ENCODE measurements around the gene TMEM192. TPM values are rescaled to one million over a fixed set of nuclear protein-coding genes. Genes with fewer than 3 reads are reported as not detected.
"Not testable (repeated sequence)": the region's sequence is repeated elsewhere in the genome, so short reads cannot be mapped to it uniquely, and the experiment has no call there.

The TMEM192 gene
- total and polyA plus RNA-seq, 4 donors: 4.9 to 16.0 (median 11.6) TPM

DNA sequence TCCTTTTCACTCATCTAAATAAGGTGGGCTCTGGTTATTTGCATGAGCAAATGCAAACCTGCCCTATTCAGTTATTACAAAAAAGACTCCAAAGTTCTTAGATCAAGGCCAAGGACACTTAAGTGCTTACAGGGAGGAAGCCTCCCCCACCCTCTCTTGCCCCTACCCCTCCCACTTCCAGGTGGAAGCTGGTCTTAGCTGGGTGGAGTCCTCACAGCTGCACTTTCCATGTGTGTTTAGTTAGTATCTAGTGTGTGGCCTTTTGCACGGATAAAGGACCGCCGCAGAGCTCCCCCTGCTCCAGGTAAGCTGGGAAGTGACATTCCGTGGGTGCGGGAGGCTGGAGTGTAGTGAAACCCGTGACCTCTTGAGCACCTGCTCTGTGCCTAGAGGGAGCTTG is 59.0 kb downstream of the TMEM192 start, which contains the start of gene TRIM75:
TRIM75 (plus strand) TSS at position 222 of the 400 bp plus-strand sequence. CDS start 5,282 bp downstream, outside the sequence.
- no peak within 1 kb of the TSS for H3K4me3 ChIP-seq (ENCODE audit: low read length in 2 of 2)
- no peaks in the 10 kb centered on the region for H3K36me3 ChIP-seq (ENCODE audit: control insufficient read depth in 1 of 2, insufficient read depth in 2 of 2, low read length in 1 of 2)
- H3K9me3 ChIP-seq (ENCODE audit: control insufficient read depth, low read length): no peaks in the 10 kb centered on the region
- intact Hi-C loops (cut with DNase I): no loop called here
- no peak for DNase-seq
- H3K4me1 ChIP-seq (ENCODE audit: control insufficient read depth in 1 of 2, insufficient read depth in 2 of 2, low read length in 2 of 2): no peaks in the 10 kb centered on the region
- H3K27ac ChIP-seq (ENCODE audit: low read depth in 1 of 2, low read length in 2 of 2): no peak within 1 kb of the TSS
- H3K27me3 ChIP-seq (ENCODE audit: control insufficient read depth in 1 of 2, insufficient read depth in 2 of 2, low read length in 1 of 2): peaks cover 0 to 2% of the 10 kb centered on the region in 2 donors
- ATAC-seq (ENCODE audit: low FRiP score): no peak
- 83 to 89% methylated on average over 6 of the region's 6 CpGs for WGBS, 2 donors

GRCh38 chr4:165052627-165053026 is 60.0 kb downstream of the TMEM192 start:
- DNase-seq: no peak
- Histone ChIP-seq H3K27me3 (ENCODE audit: control insufficient read depth in 1 of 2, insufficient read depth in 2 of 2, low read length in 1 of 2) (peaks cover 0 to 2% of the 10 kb centered on the region in 2 donors), H3K4me3 (ENCODE audit: low read length in 2 of 2) (no peak overlapping the region), H3K4me1 (ENCODE audit: control insufficient read depth in 1 of 2, insufficient read depth in 2 of 2, low read length in 2 of 2) (no peaks in the 10 kb centered on the region), H3K27ac (ENCODE audit: low read depth in 1 of 2, low read length in 2 of 2) (no peak overlapping the region), H3K36me3 (ENCODE audit: control insufficient read depth in 1 of 2, insufficient read depth in 2 of 2, low read length in 1 of 2) (no peaks in the 10 kb centered on the region), H3K9me3 (ENCODE audit: control insufficient read depth, low read length) (no peaks in the 10 kb centered on the region)
- 67 to 70% methylated on average over 3 of the region's 3 CpGs for WGBS, 2 donors
- no peak for ATAC-seq (ENCODE audit: low FRiP score)
- intact Hi-C loops (cut with DNase I): no loop called here

DNA sequence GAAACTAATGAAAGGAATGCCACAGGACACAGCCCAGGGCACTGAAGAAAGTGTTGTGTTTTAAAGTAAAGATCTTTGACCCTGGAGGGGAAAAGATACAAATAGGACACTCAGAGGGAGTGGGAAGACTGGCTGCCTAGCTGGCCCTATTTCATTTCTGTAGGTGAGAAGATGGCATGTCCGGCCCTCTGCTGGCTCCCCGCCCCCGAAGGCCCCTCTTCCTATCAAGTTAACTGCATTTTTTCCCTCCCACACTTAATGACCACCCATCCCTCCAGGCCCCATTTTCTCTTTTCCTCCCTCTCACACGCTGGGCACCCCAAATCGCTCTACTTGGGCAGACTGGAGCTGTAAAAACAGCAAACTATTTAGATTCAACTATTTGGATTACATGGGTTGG is 64.5 kb downstream of the TMEM192 start:
- intact Hi-C loops (cut with DNase I): no loop called here
- no peaks in the 10 kb centered on the region for H3K4me1 ChIP-seq (ENCODE audit: control insufficient read depth in 1 of 2, insufficient read depth in 2 of 2, low read length in 2 of 2)
- H3K36me3 ChIP-seq (ENCODE audit: control insufficient read depth in 1 of 2, insufficient read depth in 2 of 2, low read length in 1 of 2): no peaks in the 10 kb centered on the region
- no peak overlapping the region for H3K27ac ChIP-seq (ENCODE audit: low read depth in 1 of 2, low read length in 2 of 2)
- no peaks in the 10 kb centered on the region for H3K27me3 ChIP-seq (ENCODE audit: control insufficient read depth in 1 of 2, insufficient read depth in 2 of 2, low read length in 1 of 2)
- no peak for DNase-seq
- ATAC-seq (ENCODE audit: low FRiP score): no peak
- H3K4me3 ChIP-seq (ENCODE audit: low read length in 2 of 2): no peak overlapping the region
- H3K9me3 ChIP-seq (ENCODE audit: control insufficient read depth, low read length): no peaks in the 10 kb centered on the region
- 73 to 77% methylated on average over 5 of the region's 5 CpGs for WGBS, 2 donors

- no peak for DNase-seq
Measured at GRCh38 chr4:165031436-165032211, 81.0 kb downstream of the TMEM192 start, which contains the start of gene TRIM60. TRIM60 (plus strand) TSS chr4:165031999; CDS start chr4:165040073, 8,074 bp downstream.

DNA sequence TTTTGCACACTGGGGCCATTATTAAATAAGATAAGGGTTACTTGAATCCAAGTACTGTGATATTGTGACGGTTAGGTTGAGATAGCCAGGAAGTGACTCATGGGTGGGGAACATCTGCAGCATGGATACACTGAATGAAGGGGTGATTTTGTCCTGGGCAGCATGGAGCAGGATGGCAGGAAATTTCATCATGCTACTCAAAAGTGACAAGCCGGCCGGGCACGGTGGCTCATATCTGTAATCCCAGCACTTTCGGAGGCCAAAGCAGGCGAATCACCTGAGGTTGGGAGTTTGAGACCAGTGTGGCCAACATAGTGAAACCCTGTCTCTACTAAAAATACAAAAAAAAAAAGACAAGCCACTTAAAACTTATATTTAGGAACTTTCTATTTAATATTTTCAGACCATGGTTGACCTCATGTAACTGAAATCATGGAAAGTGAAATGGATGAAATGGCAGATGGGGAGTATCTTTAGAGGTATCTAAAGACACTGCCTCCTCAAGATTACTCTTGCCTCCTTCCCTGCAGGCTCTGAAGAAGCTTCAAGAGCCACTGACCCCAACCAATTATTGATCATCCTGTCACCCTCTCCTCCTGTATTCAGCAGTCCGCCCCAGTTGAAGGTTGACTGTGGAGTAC is 84.8 kb downstream of the TMEM192 start:
- Histone ChIP-seq H3K36me3 (ENCODE audit: control insufficient read depth in 1 of 2, insufficient read depth in 2 of 2, low read length in 1 of 2) (no peaks in the 10 kb centered on the region), H3K27ac (ENCODE audit: low read depth in 1 of 2, low read length in 2 of 2) (no peak overlapping the region), H3K9me3 (ENCODE audit: control insufficient read depth, low read length) (no peaks in the 10 kb centered on the region), H3K4me3 (ENCODE audit: low read length in 2 of 2) (no peak overlapping the region), H3K4me1 (ENCODE audit: control insufficient read depth in 1 of 2, insufficient read depth in 2 of 2, low read length in 2 of 2) (no peaks in the 10 kb centered on the region), H3K27me3 (ENCODE audit: control insufficient read depth in 1 of 2, insufficient read depth in 2 of 2, low read length in 1 of 2) (no peaks in the 10 kb centered on the region)
- ATAC-seq (ENCODE audit: low FRiP score) (no peak), DNase-seq (no peak)
- intact Hi-C loops (cut with DNase I): no loop called here
- 75 to 88% methylated on average over 7 of the region's 7 CpGs for WGBS, 2 donors

More at GRCh38 chr4:165031436-165032211, 81.0 kb downstream of the TMEM192 start, which contains the start of gene TRIM60:
- intact Hi-C loops (cut with DNase I): no loop called here
- Histone ChIP-seq H3K4me1 (ENCODE audit: control insufficient read depth in 1 of 2, insufficient read depth in 2 of 2, low read length in 2 of 2) (no peaks in the 10 kb centered on the region), H3K27me3 (ENCODE audit: control insufficient read depth in 1 of 2, insufficient read depth in 2 of 2, low read length in 1 of 2) (no peaks in the 10 kb centered on the region), H3K4me3 (ENCODE audit: low read length in 2 of 2) (no peak within 1 kb of the TSS), H3K36me3 (ENCODE audit: control insufficient read depth in 1 of 2, insufficient read depth in 2 of 2, low read length in 1 of 2) (no peaks in the 10 kb centered on the region), H3K9me3 (ENCODE audit: control insufficient read depth, low read length) (no peaks in the 10 kb centered on the region), H3K27ac (ENCODE audit: low read depth in 1 of 2, low read length in 2 of 2) (no peak within 1 kb of the TSS)
- ATAC-seq (ENCODE audit: low FRiP score): no peak
- 96 to 97% methylated on average over 41 of the region's 41 CpGs for WGBS, 2 donors

GRCh38 chr4:165025782-165026181 is 86.9 kb downstream of the TMEM192 start:
- H3K27ac ChIP-seq (ENCODE audit: low read depth in 1 of 2, low read length in 2 of 2); DNase-seq; H3K27me3 ChIP-seq (ENCODE audit: control insufficient read depth in 1 of 2, insufficient read depth in 2 of 2, low read length in 1 of 2); H3K9me3 ChIP-seq (ENCODE audit: control insufficient read depth, low read length); ATAC-seq (ENCODE audit: low FRiP score); H3K36me3 ChIP-seq (ENCODE audit: control insufficient read depth in 1 of 2, insufficient read depth in 2 of 2, low read length in 1 of 2); intact Hi-C loops (cut with DNase I); H3K4me3 ChIP-seq (ENCODE audit: low read length in 2 of 2); H3K4me1 ChIP-seq (ENCODE audit: control insufficient read depth in 1 of 2, insufficient read depth in 2 of 2, low read length in 2 of 2): not testable (repeated sequence)
- 93 to 95% methylated on average over 8 of the region's 8 CpGs for WGBS, 2 donors

Other genes starting within 250 kb of the TMEM192 start
- not detected for gene APELA, start 235.7 kb downstream of the TMEM192 start, total RNA-seq
- not detected for gene APELA, start 235.7 kb downstream of the TMEM192 start, polyA plus RNA-seq
- gene TRIM61, start 135.2 kb downstream of the TMEM192 start, total RNA-seq: under 1 TPM; 0.81 to 0.94 TPM
- gene TRIM61, start 135.2 kb downstream of the TMEM192 start, polyA plus RNA-seq: under 1 TPM; 0.50 to 0.56 TPM
- not detected for gene TRIM60, start 80.9 kb downstream of the TMEM192 start, total RNA-seq
- not detected for gene TRIM60, start 80.9 kb downstream of the TMEM192 start, polyA plus RNA-seq
- not detected for gene TRIM75, start 59.0 kb downstream of the TMEM192 start, total RNA-seq
- gene TRIM75, start 59.0 kb downstream of the TMEM192 start, polyA plus RNA-seq: not detected
- 10 to 100 TPM; 28.2 to 29.8 TPM for gene KLHL2, start 94.7 kb upstream of the TMEM192 start, total RNA-seq
- gene KLHL2, start 94.7 kb upstream of the TMEM192 start, polyA plus RNA-seq: 10 to 100 TPM; 15.1 to 40.3 TPM
- gene MSMO1, start 214.8 kb upstream of the TMEM192 start, total RNA-seq: 10 to 100 TPM; 23.4 to 34.1 TPM
- 10 to 100 TPM; 11.2 to 14.8 TPM for gene MSMO1, start 214.8 kb upstream of the TMEM192 start, polyA plus RNA-seq

All from aorta (tissue), 5 donors.